Loucy (cell line): ENCODE measurements around the gene VDAC2.

ENCODE experiments used
- H2AFZ ChIP-seq: fragments of 200-600 bp; sonication (generic); 2 replicates; pipeline ENCODE4 v1.6.0; 2016; ENCODE audit warnings: antibody characterized with exemption, mild to moderate bottlenecking, low read length, moderate library complexity
- H3F3A ChIP-seq: fragments of 200-600 bp; 2 replicates; pipeline ENCODE4 v1.6.0; 2016; ENCODE audit warnings: antibody characterized with exemption, low read depth, mild to moderate bottlenecking
- H3K27me3 ChIP-seq: fragments of 200-600 bp; sonication (generic); 2 replicates; pipeline ENCODE4 v1.6.1; 2014; ENCODE audit warnings: low read length, mild to moderate bottlenecking; ENCODE audit not compliant: insufficient read depth, poor library complexity, severe bottlenecking
- H3K36me3 ChIP-seq: fragments of 200-600 bp; sonication (generic); 2 replicates; pipeline ENCODE4 v1.6.1; 2016; ENCODE audit warnings: low read length; ENCODE audit not compliant: insufficient read depth
- H3K4me1 ChIP-seq: fragments of 200-600 bp; sonication (generic); 2 replicates; pipeline ENCODE4 v1.5.1; 2014; ENCODE audit warnings: low read length, mild to moderate bottlenecking; ENCODE audit not compliant: insufficient read depth, poor library complexity, severe bottlenecking
- H3K4me2 ChIP-seq: fragments of 200-600 bp; sonication (generic); 2 replicates; pipeline ENCODE4 v1.6.0; 2014; ENCODE audit warnings: antibody characterized with exemption, low read length, low read depth, mild to moderate bottlenecking; ENCODE audit not compliant: poor library complexity, severe bottlenecking
- H3K4me3 ChIP-seq: fragments of 200-600 bp; sonication (generic); 2 replicates; pipeline ENCODE4 v1.5.1; 2014; ENCODE audit warnings: low read length, mild to moderate bottlenecking, mixed read lengths; ENCODE audit not compliant: poor library complexity, severe bottlenecking
- H3K79me2 ChIP-seq: fragments of 200-600 bp; sonication (generic); 2 replicates; pipeline ENCODE4 v1.6.1; 2014; ENCODE audit warnings: low read length; ENCODE audit not compliant: insufficient read depth
- H3K9ac ChIP-seq: fragments of 200-600 bp; sonication (generic); 2 replicates; pipeline ENCODE4 v1.6.0; 2014; ENCODE audit warnings: mild to moderate bottlenecking, low read depth, low read length, moderate library complexity; ENCODE audit not compliant: poor library complexity, severe bottlenecking
- H3K9me2 ChIP-seq: fragments of 200-600 bp; sonication (generic); replicated peaks from 2 replicates; pipeline ENCODE4 v1.6.1; 2016; ENCODE audit warnings: low read depth, low read length, mixed read lengths
- H3K9me3 ChIP-seq: fragments of 200-600 bp; sonication (generic); 2 replicates; pipeline ENCODE4 v1.6.1; 2014; ENCODE audit warnings: mild to moderate bottlenecking, antibody characterized with exemption, low read length, low read depth; ENCODE audit not compliant: insufficient read depth
- H4K20me1 ChIP-seq: fragments of 200-600 bp; sonication (generic); 2 replicates; pipeline ENCODE4 v1.6.0; 2014; ENCODE audit warnings: antibody characterized with exemption, low read length, mild to moderate bottlenecking; ENCODE audit not compliant: insufficient read depth, poor library complexity, severe bottlenecking
- EZH2phosphoT487 ChIP-seq: fragments of 200-600 bp; IDR thresholded peaks from 2 replicates; pipeline ENCODE4 v1.6.1; 2018; ENCODE audit warnings: antibody characterized with exemption, mild to moderate bottlenecking, moderate library complexity, borderline replicate concordance
- TF ChIP-seq, protein P1 (sequence below): fragments of 200-600 bp; sonication (generic); conservative IDR thresholded peaks from 2 replicates; pipeline ENCODE4 v1.5.1; 2014; ENCODE audit warnings: mild to moderate bottlenecking, antibody characterized with exemption, low read length

The VDAC2 gene

DNA sequence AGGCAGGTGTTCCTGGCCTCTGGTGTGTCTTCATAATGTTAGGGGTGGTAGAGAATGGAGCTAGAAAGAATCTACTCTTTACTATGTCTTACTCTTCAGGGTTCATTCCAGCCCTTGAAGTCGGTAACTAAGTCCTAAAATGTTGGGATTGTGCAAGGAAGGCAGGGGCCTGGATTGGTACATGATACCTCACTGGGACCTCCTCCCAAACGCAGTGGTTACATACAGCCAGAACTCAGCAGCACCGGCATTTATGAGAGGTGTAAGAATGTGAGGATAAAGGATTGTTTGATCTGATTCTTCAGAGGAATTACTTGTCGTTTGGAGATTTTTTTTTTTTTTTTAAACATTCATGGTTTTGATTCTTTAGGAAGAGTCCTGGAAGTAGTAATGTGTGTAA, 18.2 kb downstream of the VDAC2 start:
- Histone ChIP-seq H3K27me3 (no peaks in the 10 kb centered on the region), H3K4me2 (no peak overlapping the region), H2AFZ (no peak overlapping the region), H3K4me1 (no peaks in the 10 kb centered on the region), H3K79me2 (peaks cover 56% of the 10 kb centered on the region), H3K9me3 (no peaks in the 10 kb centered on the region), H4K20me1 (peaks cover 52% of the 10 kb centered on the region), H3K9me2 (no peaks in the 10 kb centered on the region), H3K9ac (no peak overlapping the region), H3K36me3 (peaks cover 83% of the 10 kb centered on the region), H3F3A (peaks cover 10% of the 10 kb centered on the region; the same call in 1 of the 2 replicates), H3K4me3 (no peak overlapping the region)
- no peak for TF ChIP-seq EZH2phosphoT487
- TF ChIP-seq, protein P1, sequence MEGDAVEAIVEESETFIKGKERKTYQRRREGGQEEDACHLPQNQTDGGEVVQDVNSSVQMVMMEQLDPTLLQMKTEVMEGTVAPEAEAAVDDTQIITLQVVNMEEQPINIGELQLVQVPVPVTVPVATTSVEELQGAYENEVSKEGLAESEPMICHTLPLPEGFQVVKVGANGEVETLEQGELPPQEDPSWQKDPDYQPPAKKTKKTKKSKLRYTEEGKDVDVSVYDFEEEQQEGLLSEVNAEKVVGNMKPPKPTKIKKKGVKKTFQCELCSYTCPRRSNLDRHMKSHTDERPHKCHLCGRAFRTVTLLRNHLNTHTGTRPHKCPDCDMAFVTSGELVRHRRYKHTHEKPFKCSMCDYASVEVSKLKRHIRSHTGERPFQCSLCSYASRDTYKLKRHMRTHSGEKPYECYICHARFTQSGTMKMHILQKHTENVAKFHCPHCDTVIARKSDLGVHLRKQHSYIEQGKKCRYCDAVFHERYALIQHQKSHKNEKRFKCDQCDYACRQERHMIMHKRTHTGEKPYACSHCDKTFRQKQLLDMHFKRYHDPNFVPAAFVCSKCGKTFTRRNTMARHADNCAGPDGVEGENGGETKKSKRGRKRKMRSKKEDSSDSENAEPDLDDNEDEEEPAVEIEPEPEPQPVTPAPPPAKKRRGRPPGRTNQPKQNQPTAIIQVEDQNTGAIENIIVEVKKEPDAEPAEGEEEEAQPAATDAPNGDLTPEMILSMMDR: no peak

DNA sequence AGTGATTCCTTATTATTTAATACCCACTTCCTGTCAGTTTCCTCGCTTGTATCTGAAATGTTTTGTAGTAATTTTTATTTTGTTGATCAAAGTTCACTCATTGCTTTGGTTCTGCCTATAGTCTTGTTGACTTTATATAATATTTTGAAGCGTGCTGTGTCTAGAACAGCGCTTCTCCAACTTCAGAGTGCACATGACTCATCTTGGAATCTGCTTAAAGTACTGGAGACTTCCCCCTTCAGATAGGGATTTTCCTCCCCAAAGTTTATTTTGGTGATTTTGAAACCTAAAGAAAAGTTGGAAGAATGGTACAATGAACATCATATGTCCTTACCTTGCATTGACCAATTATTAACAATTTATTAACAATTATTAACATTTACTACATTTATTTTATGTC, 19.4 kb downstream of the VDAC2 start:
- Histone ChIP-seq H3K79me2 (peaks cover 44% of the 10 kb centered on the region), H3K36me3 (peaks cover 71% of the 10 kb centered on the region), H3K9me3 (no peaks in the 10 kb centered on the region), H3K4me1 (peaks cover under 1% of the 10 kb centered on the region), H2AFZ (no peak overlapping the region), H3K4me2 (no peak overlapping the region), H3F3A (peaks cover 12% of the 10 kb centered on the region; the same call in 1 of the 2 replicates), H3K9me2 (no peaks in the 10 kb centered on the region), H3K9ac (no peak overlapping the region), H3K27me3 (no peaks in the 10 kb centered on the region), H4K20me1 (peaks cover 43% of the 10 kb centered on the region), H3K4me3 (no peak overlapping the region)
- TF ChIP-seq EZH2phosphoT487: no peak
- TF ChIP-seq, protein P1: no peak

DNA sequence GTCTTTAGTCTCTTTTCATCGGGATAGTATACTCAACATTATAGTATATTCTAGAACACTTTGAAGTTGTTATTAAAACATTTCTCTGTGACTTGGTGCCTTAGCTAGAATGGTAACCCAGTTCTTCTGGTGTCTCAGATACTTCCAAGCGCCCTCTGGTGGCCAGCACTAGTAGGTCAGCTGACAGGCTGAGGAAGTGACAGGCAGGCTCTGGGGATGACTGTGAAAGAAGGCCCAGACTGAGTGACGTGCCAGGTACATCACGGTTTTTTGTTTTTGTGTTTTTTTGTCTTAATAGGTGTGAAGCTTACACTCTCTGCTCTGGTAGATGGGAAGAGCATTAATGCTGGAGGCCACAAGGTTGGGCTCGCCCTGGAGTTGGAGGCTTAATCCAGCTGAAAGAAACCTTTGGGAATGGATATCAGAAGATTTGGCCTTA, 20.0 kb downstream of the VDAC2 start:
- H3K4me2 ChIP-seq: no peak overlapping the region
- H3K4me3 ChIP-seq: no peak overlapping the region
- peaks cover 36% of the 10 kb centered on the region for H4K20me1 ChIP-seq
- H3F3A ChIP-seq: peaks cover 12% of the 10 kb centered on the region; the same call in 1 of the 2 replicates
- peaks cover 38% of the 10 kb centered on the region for H3K79me2 ChIP-seq
- no peak overlapping the region for H2AFZ ChIP-seq
- no peak overlapping the region for H3K9ac ChIP-seq
- TF ChIP-seq, protein P1: peak; percentile 97
- no peak for TF ChIP-seq EZH2phosphoT487
- no peaks in the 10 kb centered on the region for H3K9me3 ChIP-seq
- H3K27me3 ChIP-seq: no peaks in the 10 kb centered on the region
- no peaks in the 10 kb centered on the region for H3K9me2 ChIP-seq
- peaks cover 4% of the 10 kb centered on the region for H3K4me1 ChIP-seq
- H3K36me3 ChIP-seq: peaks cover 65% of the 10 kb centered on the region
